A673 (cell line): ENCODE results near the gene XYLT1. TPM values are rescaled to one million over a fixed set of nuclear protein-coding genes. Genes with fewer than 3 reads are reported as not detected.
A peak's percentile ranks its signal among the peaks of the same experiment; 100 is the strongest.

Experiments
- BruUV-seq: library from RNA; stranded (reverse); fragments of 400-500 nt; replicated peaks from 2 replicates; lab custom pipeline; 2021; lab: Mats Ljungman, UMichigan
- CTCF ChIA-PET: fragments of 300-600 bp; sonication (Branson Sonifier 250); formaldehyde crosslinking; loops from one replicate; lab custom pipeline; 2022; ENCODE audit warnings: antibody characterized with exemption; lab: Charles Lee
- POLR2A ChIA-PET: fragments of 300-600 bp; sonication (Branson Sonifier 250); formaldehyde crosslinking; loops from one replicate; lab custom pipeline; 2022; ENCODE audit warnings: antibody characterized with exemption; ENCODE audit not compliant: low non-redundant PET; lab: Charles Lee
- DNase-seq: peaks from one replicate; pipeline ENCODE4 v3.0.0-alpha.2; 2015; ENCODE audit warnings: low spot score
- H3K27ac ChIP-seq: fragments of 200-600 bp; sonication (generic); 2 replicates; pipeline ENCODE4 v1.5.1; 2016; ENCODE audit warnings: mixed run types, low read depth, mild to moderate bottlenecking, mixed read lengths, antibody characterized with exemption, low read length; ENCODE audit not compliant: poor library complexity, severe bottlenecking
- H3K27me3 ChIP-seq: fragments of 200-600 bp; sonication (generic); replicated peaks from 2 replicates; pipeline ENCODE4 v1.6.1; 2017; ENCODE audit warnings: mixed run types, low read depth, mild to moderate bottlenecking, mixed read lengths, antibody characterized with exemption, low read length; ENCODE audit not compliant: insufficient read depth, poor library complexity
- H3K36me3 ChIP-seq: fragments of 200-600 bp; sonication (generic); 2 replicates; pipeline ENCODE4 v1.6.1; 2016; ENCODE audit warnings: mixed run types, mild to moderate bottlenecking, mixed read lengths, antibody characterized with exemption, low read length; ENCODE audit not compliant: insufficient read depth, poor library complexity, severe bottlenecking
- H3K4me1 ChIP-seq: fragments of 200-600 bp; sonication (generic); 2 replicates; pipeline ENCODE4 v1.6.1; 2017; ENCODE audit warnings: mixed run types, mild to moderate bottlenecking, mixed read lengths, antibody characterized with exemption, low read length; ENCODE audit not compliant: insufficient read depth, poor library complexity, severe bottlenecking
- H3K4me3 ChIP-seq: fragments of 200-600 bp; sonication (generic); 2 replicates; pipeline ENCODE4 v1.5.1; 2016; ENCODE audit warnings: low read depth, mixed run types, mild to moderate bottlenecking, mixed read lengths, low read length; ENCODE audit not compliant: poor library complexity, severe bottlenecking
- H3K9me3 ChIP-seq: fragments of 200-600 bp; sonication (generic); 2 replicates; pipeline ENCODE4 v1.6.1; 2016; ENCODE audit warnings: mixed run types, low read depth, mild to moderate bottlenecking, mixed read lengths, antibody characterized with exemption, low read length; ENCODE audit not compliant: poor library complexity, severe bottlenecking
- CTCF ChIP-seq: fragments of 300-800, 200-600 bp; sonication (generic); conservative IDR thresholded peaks from 2 replicates; pipeline ENCODE4 v1.5.1; 2017; ENCODE audit warnings: low read depth, mild to moderate bottlenecking, antibody characterized with exemption, low read length, moderate library complexity, mixed read lengths
- EZH2 ChIP-seq: fragments of 200-600 bp; sonication (generic); IDR thresholded peaks from 2 replicates; pipeline ENCODE4 v1.6.1; 2017; ENCODE audit warnings: borderline replicate concordance, low read depth, mild to moderate bottlenecking, mixed read lengths, antibody characterized with exemption, low read length; ENCODE audit not compliant: poor library complexity, severe bottlenecking
- intact Hi-C: fragments of 100-400 bp; cut with micrococcal nuclease; formaldehyde crosslinking; loops from one replicate; pipeline ENCODE4 v1.10.0; 2022; ENCODE audit not compliant: unreplicated experiment
- total RNA-seq: library from RNA; stranded (reverse); gene quantifications from 2 replicates; pipeline ENCODE4 v1.2.3, GENCODE V29; 2021

XYLT1 gene
- total RNA-seq, 1 experiment from 2014 or later, result 0.64 TPM

GRCh38 chr16:17367923-17368322, 102.8 kb downstream of the XYLT1 start:
- Histone ChIP-seq H3K27me3 (no peaks in the 10 kb centered on the region), H3K4me3 (no peak overlapping the region), H3K27ac (no peak overlapping the region), H3K9me3 (no peaks in the 10 kb centered on the region), H3K4me1 (peaks cover 16% of the 10 kb centered on the region), H3K36me3 (no peaks in the 10 kb centered on the region)
- BruUV-seq, result no TSS peak
- ChIA-PET CTCF (interaction anchor here (0.6 kb wide), 1 partner anchor 100 kb away, joined by 5 read pairs; no protein-coding TSS in a partner anchor), POLR2A (no interaction called here)
- intact Hi-C loops, result loop anchor here (2.0 kb wide), 1 partner anchor 77 kb away; no protein-coding TSS in a partner anchor
- DNase-seq, result peak; percentile 74
- TF ChIP-seq EZH2 (no peak), CTCF (no peak)

GRCh38 chr16:17367036-17367435, 103.7 kb downstream of the XYLT1 start:
- DNase-seq, result no peak
- H3K27ac ChIP-seq, result peak overlapping the region; percentile 2
- TF ChIP-seq CTCF, result no peak
- TF ChIP-seq EZH2, result no peak
- POLR2A ChIA-PET, result no interaction called here
- peaks cover 16% of the 10 kb centered on the region for H3K4me1 ChIP-seq
- H3K36me3 ChIP-seq, result no peaks in the 10 kb centered on the region
- H3K27me3 ChIP-seq, result no peaks in the 10 kb centered on the region
- intact Hi-C loops, result loop anchor here (2.0 kb wide), 1 partner anchor 76 kb away; no protein-coding TSS in a partner anchor
- BruUV-seq, result no TSS peak
- H3K9me3 ChIP-seq, result no peaks in the 10 kb centered on the region
- H3K4me3 ChIP-seq, result no peak overlapping the region
- CTCF ChIA-PET, result no interaction called here

- no TSS peak for BruUV-seq
- POLR2A ChIA-PET, result no interaction called here
- Histone ChIP-seq H3K36me3 (no peaks in the 10 kb centered on the region), H3K27me3 (no peaks in the 10 kb centered on the region), H3K4me1 (peaks cover 16% of the 10 kb centered on the region), H3K4me3 (no peak overlapping the region), H3K27ac (no peak overlapping the region), H3K9me3 (no peaks in the 10 kb centered on the region)
- intact Hi-C loops, result loop anchor here (2.0 kb wide), 1 partner anchor 76 kb away; no protein-coding TSS in a partner anchor
- no peak for TF ChIP-seq CTCF
- TF ChIP-seq EZH2, result no peak
- CTCF ChIA-PET, result no interaction called here
- DNase-seq, result no peak
These were observed 104.3 kb downstream of the XYLT1 start for GRCh38 chr16:17366299-17366961.
